CD14-positive monocyte (primary cell): Measurements from ENCODE around the gene FADS3. TPM values are rescaled to one million over a fixed set of nuclear protein-coding genes. Genes with fewer than 3 reads are reported as not detected.

ENCODE experiments used
- DNase-seq, 3 donors: peaks; one replicate each; pipeline ENCODE4 v3.0.0-alpha.2; 2011 to 2022
- H2AFZ ChIP-seq: 2 replicates; pipeline ENCODE4 v1.6.0; 2012; ENCODE audit warnings: mild to moderate bottlenecking, low read depth, low read length, inconsistent platforms; ENCODE audit not compliant: insufficient read depth, poor library complexity, severe bottlenecking
- H3K27ac ChIP-seq, 2 donors: 1 replicate in 1 of 2; 2 replicates in 1 of 2; pipeline ENCODE4 v1.5.1; 2012 to 2013; ENCODE audit warnings: low read length in 2 of 2, control low read depth in 1 of 2, inconsistent platforms in 1 of 2, low read depth in 1 of 2, mild to moderate bottlenecking in 1 of 2
- H3K27me3 ChIP-seq, 2 donors: one replicate each; pipeline versions ENCODE4 v1.6.0 to v1.6.1; 2011 to 2013; ENCODE audit warnings: low read length in 2 of 2; ENCODE audit not compliant: control insufficient read depth in 2 of 2, insufficient read depth in 2 of 2
- H3K36me3 ChIP-seq, 2 donors: replicated peaks in 1 of 2; 1 replicate in 1 of 2; 2 replicates in 1 of 2; pipeline versions ENCODE4 v1.5.1 to v1.6.1; 2012 to 2013; ENCODE audit warnings: low read length in 2 of 2, control low read depth in 1 of 2, inconsistent platforms in 1 of 2, mild to moderate bottlenecking in 1 of 2; ENCODE audit not compliant: insufficient read depth in 2 of 2, control insufficient read depth in 1 of 2
- H3K4me1 ChIP-seq, 2 donors: 1 replicate in 1 of 2; 2 replicates in 1 of 2; pipeline versions ENCODE4 v1.5.1 to v1.6.1; 2012 to 2013; ENCODE audit warnings: low read length in 2 of 2, control low read depth in 1 of 2, inconsistent platforms in 1 of 2, mild to moderate bottlenecking in 1 of 2, moderate library complexity in 1 of 2; ENCODE audit not compliant: insufficient read depth in 2 of 2, control insufficient read depth in 1 of 2
- H3K4me2 ChIP-seq: replicated peaks from 2 replicates; pipeline ENCODE3; 2012; ENCODE audit warnings: low read length, moderate library complexity, mild to moderate bottlenecking; ENCODE audit not compliant: poor library complexity, severe bottlenecking; ENCODE audit errors: extremely low read depth
- H3K4me3 ChIP-seq, 3 experiments: fragments of 200-600 bp in 1 of 3; sonication (generic) in 1 of 3; replicated peaks in 1 of 3; 1 replicate in 2 of 3; 2 replicates in 1 of 3; pipeline ENCODE4 v1.5.1; 2011 to 2013; ENCODE audit warnings: low read length in 3 of 3, mild to moderate bottlenecking in 3 of 3, control low read depth in 2 of 3, low read depth in 2 of 3, inconsistent platforms in 1 of 3, moderate library complexity in 1 of 3
- H3K79me2 ChIP-seq: 2 replicates; pipeline ENCODE4 v1.6.0; 2012; ENCODE audit warnings: mild to moderate bottlenecking, control low read depth, inconsistent platforms, low read length, moderate library complexity; ENCODE audit not compliant: insufficient read depth
- H3K9ac ChIP-seq: 2 replicates; pipeline ENCODE4 v1.6.0; 2017; ENCODE audit warnings: low read length, mild to moderate bottlenecking; ENCODE audit not compliant: insufficient read depth, poor library complexity, severe bottlenecking
- H3K9me3 ChIP-seq, 2 donors: replicated peaks in 1 of 2; 1 replicate in 1 of 2; 2 replicates in 1 of 2; pipeline versions ENCODE4 v1.5.1 to v1.6.1; 2012 to 2013; ENCODE audit warnings: low read length in 2 of 2, control low read depth in 1 of 2; ENCODE audit not compliant: control insufficient read depth in 1 of 2, insufficient read depth in 1 of 2
- H4K20me1 ChIP-seq: 2 replicates; pipeline ENCODE4 v1.6.0; 2012; ENCODE audit warnings: mild to moderate bottlenecking, low read length, control low read depth, moderate library complexity; ENCODE audit not compliant: insufficient read depth
- H3K27ac Mint-ChIP-seq, 7 donors: one replicate each; pipeline ENCODE4 v1.8.0; 2020; ENCODE audit warnings: mild to moderate bottlenecking in 7 of 7, mixed read lengths in 7 of 7, moderate library complexity in 6 of 7, inconsistent platforms in 2 of 7
- H3K27me3 Mint-ChIP-seq, 3 donors: one replicate each; pipeline ENCODE4 v1.8.0; 2021 to 2022; ENCODE audit warnings: low read depth in 3 of 3, mild to moderate bottlenecking in 3 of 3, mixed read lengths in 3 of 3, moderate library complexity in 3 of 3, inconsistent platforms in 1 of 3
- H3K36me3 Mint-ChIP-seq, 2 donors: one replicate each; pipeline ENCODE4 v1.8.0; 2020; ENCODE audit warnings: mixed read lengths in 2 of 2, inconsistent platforms in 1 of 2, mild to moderate bottlenecking in 1 of 2
- H3K4me1 Mint-ChIP-seq: one replicate; pipeline ENCODE4 v1.8.0; 2020; ENCODE audit warnings: mild to moderate bottlenecking, mixed read lengths
- H3K4me3 Mint-ChIP-seq, 2 donors: one replicate each; pipeline ENCODE4 v1.8.0; 2020; ENCODE audit warnings: mild to moderate bottlenecking in 2 of 2, mixed read lengths in 2 of 2, moderate library complexity in 1 of 2
- H3K9me3 Mint-ChIP-seq, 7 donors: one replicate each; pipeline ENCODE4 v1.8.0; 2020 to 2022; ENCODE audit warnings: mixed read lengths in 7 of 7, mild to moderate bottlenecking in 6 of 7, moderate library complexity in 6 of 7, inconsistent platforms in 2 of 7
- CTCF ChIP-seq: fragments of 200-600 bp; IDR thresholded peaks from one replicate; pipeline ENCODE4 v1.8.0; 2022; ENCODE audit warnings: antibody characterized with exemption, mild to moderate bottlenecking
- WGBS: methylation state at CpG from one replicate; pipeline ENCODE4 v1.1.5; 2013; ENCODE audit warnings: missing lambda C conversion rate; ENCODE audit not compliant: insufficient coverage; 5-methylcytosine and 5-hydroxymethylcytosine counted together
- intact Hi-C, 2 donors: fragments of 100-400 bp; cut with micrococcal nuclease; formaldehyde crosslinking; loops; one replicate each; pipeline versions ENCODE4 v1.15.0 to v1.15.1; 2023
- polyA plus RNA-seq, 3 donors: library from polyadenylated mRNA; depleted of rRNA in 1 of 3; unstranded in 2 of 3; stranded (reverse) in 1 of 3; fragments of 300-500 nt in 2 of 3; fragments of >200 nt in 1 of 3; fragmentation: Illumina TruSeq in 2 of 3; gene quantifications; 1 replicate in 2 of 3; 2 replicates in 1 of 3; pipeline ENCODE4 v1.2.3, GENCODE V29; 2012 to 2021

The FADS3 gene
- polyA plus RNA-seq, 3 donors: 2.5 to 6.8 (median 5.8) TPM

DNA sequence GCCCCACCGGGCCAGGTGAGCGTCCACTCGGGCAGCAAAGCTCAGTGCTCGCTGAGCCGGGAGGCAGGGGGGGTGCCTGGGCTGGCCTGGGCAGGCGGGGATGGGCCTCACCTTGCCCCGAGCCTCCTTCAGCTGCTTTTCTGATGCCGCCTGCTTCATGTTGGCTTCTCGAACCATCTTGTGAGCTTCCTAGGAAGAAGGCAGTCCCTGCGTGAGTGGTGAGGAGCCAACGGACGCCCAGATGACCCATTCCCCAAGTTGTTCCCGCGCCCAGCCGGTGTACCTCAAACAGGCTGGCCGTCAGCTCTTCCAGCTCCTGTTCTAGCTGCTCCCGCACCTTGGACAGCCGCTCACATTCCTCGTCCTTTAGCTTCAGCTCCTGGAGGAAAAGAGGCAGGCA, 15.9 kb upstream of the FADS3 start:
- H3K27ac Mint-ChIP-seq: peak overlapping the region in 2 of 7 donors; percentile 33 to 36
- peaks cover 0 to 10% of the 10 kb centered on the region in 2 donors for H3K27me3 ChIP-seq
- no peak overlapping the region for H3K4me3 ChIP-seq
- peaks cover 2% of the 10 kb centered on the region for H4K20me1 ChIP-seq
- intact Hi-C loops: no loop called here
- H3K4me3 Mint-ChIP-seq: no peak overlapping the region
- H2AFZ ChIP-seq: no peak overlapping the region
- no peaks in the 10 kb centered on the region for H3K9me3 ChIP-seq
- no peaks in the 10 kb centered on the region for H3K36me3 ChIP-seq
- DNase-seq: no peak
- peaks cover 16 to 24% of the 10 kb centered on the region in 2 donors for H3K4me1 ChIP-seq
- no peaks in the 10 kb centered on the region for H3K36me3 Mint-ChIP-seq
- WGBS: 95% methylated on average over 19 of the region's 19 CpGs
- H3K4me2 ChIP-seq: no peak overlapping the region
- peaks cover 5 to 18% (median 10%) of the 10 kb centered on the region in 3 donors for H3K27me3 Mint-ChIP-seq
- TF ChIP-seq CTCF: no peak
- H3K9ac ChIP-seq: no peak overlapping the region
- peaks cover 18% of the 10 kb centered on the region for H3K4me1 Mint-ChIP-seq
- H3K79me2 ChIP-seq: no peaks in the 10 kb centered on the region
- H3K9me3 Mint-ChIP-seq: peaks cover 0 to 7% (median 1%) of the 10 kb centered on the region in 7 donors
- H3K27ac ChIP-seq: no peak overlapping the region

DNA sequence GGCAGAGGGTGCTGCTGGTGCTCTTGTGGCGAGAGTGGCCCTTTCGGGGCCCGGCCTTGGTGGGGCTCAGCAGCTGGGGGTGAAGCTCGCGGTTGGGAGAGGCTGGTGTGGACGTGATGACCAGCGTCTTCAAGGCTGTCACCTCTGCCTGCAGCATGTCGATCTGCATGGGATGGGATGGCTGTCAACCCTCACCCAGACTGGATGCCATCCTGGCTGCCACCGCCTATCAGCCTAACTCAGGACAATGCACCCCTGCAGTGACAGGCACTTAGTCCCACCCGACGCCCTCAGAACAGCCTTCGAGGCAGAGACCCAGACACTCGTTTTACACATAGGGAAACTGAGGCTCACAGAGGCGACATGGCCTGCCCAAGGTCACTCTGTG, 15.2 kb upstream of the FADS3 start:
- Mint-ChIP-seq H3K4me3 (no peak overlapping the region), H3K27me3 (peaks cover 5 to 18% (median 10%) of the 10 kb centered on the region in 3 donors), H3K4me1 (peaks cover 10% of the 10 kb centered on the region), H3K36me3 (no peaks in the 10 kb centered on the region), H3K27ac (no peak overlapping the region), H3K9me3 (peaks cover 0 to 5% (median 1%) of the 10 kb centered on the region in 7 donors)
- WGBS: 83% methylated on average over 14 of the region's 14 CpGs
- DNase-seq: no peak
- no peaks in the 10 kb centered on the region for H4K20me1 ChIP-seq
- no peak for TF ChIP-seq CTCF
- H3K9ac ChIP-seq: no peak overlapping the region
- no peak overlapping the region for H3K27ac ChIP-seq
- no peaks in the 10 kb centered on the region for H3K9me3 ChIP-seq
- H2AFZ ChIP-seq: no peak overlapping the region
- no peaks in the 10 kb centered on the region for H3K79me2 ChIP-seq
- peaks cover 0 to 10% of the 10 kb centered on the region in 2 donors for H3K27me3 ChIP-seq
- H3K36me3 ChIP-seq: no peaks in the 10 kb centered on the region
- no peak overlapping the region for H3K4me2 ChIP-seq
- H3K4me3 ChIP-seq: no peak overlapping the region
- intact Hi-C loops: no loop called here
- H3K4me1 ChIP-seq: peaks cover 8 to 16% of the 10 kb centered on the region in 2 donors
